Measurements from ENCODE around the gene RALGAPB.

The RALGAPB gene

GRCh38 chr20:38548356-38549083 lies 75.9 kb downstream of the RALGAPB start:
- DNase-seq = no peak

GRCh38 chr20:38550274-38550673 lies 77.6 kb downstream of the RALGAPB start:
- no peak for DNase-seq

- DNase-seq = no peak
These were observed 78.5 kb downstream of the RALGAPB start for GRCh38 chr20:38551056-38551626.

- DNase-seq = no peak
These were observed 82.3 kb downstream of the RALGAPB start for GRCh38 chr20:38554986-38555385.

GRCh38 chr20:38555395-38555794 lies 82.8 kb downstream of the RALGAPB start:
- no peak for DNase-seq

- no peak for DNase-seq
These were observed 84.5 kb downstream of the RALGAPB start for GRCh38 chr20:38557174-38557573.

GRCh38 chr20:38558596-38559360 lies 86.1 kb downstream of the RALGAPB start:
- DNase-seq = no peak

GRCh38 chr20:38559764-38560163 lies 87.1 kb downstream of the RALGAPB start:
- DNase-seq = peak; percentile 22

GRCh38 chr20:38563802-38564431 lies 91.3 kb downstream of the RALGAPB start:
- no peak for DNase-seq

GRCh38 chr20:38564680-38565079 lies 92.0 kb downstream of the RALGAPB start:
- DNase-seq = no peak

- DNase-seq = no peak
These were observed 93.5 kb downstream of the RALGAPB start for GRCh38 chr20:38566036-38566598.

- no peak for DNase-seq
These were observed 97.3 kb downstream of the RALGAPB start for GRCh38 chr20:38569747-38570525.

GRCh38 chr20:38573413-38573812 lies 100.8 kb downstream of the RALGAPB start:
- no peak for DNase-seq

- no peak for DNase-seq
These were observed 106.7 kb downstream of the RALGAPB start for GRCh38 chr20:38579219-38579910.

GRCh38 chr20:38579921-38580320 lies 107.3 kb downstream of the RALGAPB start:
- DNase-seq = no peak

- no peak for DNase-seq
These were observed 108.4 kb downstream of the RALGAPB start, which contains the start of gene ADIG for GRCh38 chr20:38581013-38581412. Gene ADIG (plus strand): TSS chr20:38581197. CDS start chr20:38581251, 54 bp downstream.

- DNase-seq = no peak
These were observed 109.3 kb downstream of the RALGAPB start for GRCh38 chr20:38581830-38582358.

- no peak for DNase-seq
These were observed 110.7 kb downstream of the RALGAPB start for GRCh38 chr20:38583306-38583705.

- DNase-seq = no peak
These were observed 111.6 kb downstream of the RALGAPB start for GRCh38 chr20:38584099-38584763.

GRCh38 chr20:38585404-38586180 lies 112.9 kb downstream of the RALGAPB start:
- DNase-seq = no peak

All from fibroblast of skin of abdomen (primary cell).